Measurements from ENCODE around the gene CDH8.

The CDH8 gene

DNA sequence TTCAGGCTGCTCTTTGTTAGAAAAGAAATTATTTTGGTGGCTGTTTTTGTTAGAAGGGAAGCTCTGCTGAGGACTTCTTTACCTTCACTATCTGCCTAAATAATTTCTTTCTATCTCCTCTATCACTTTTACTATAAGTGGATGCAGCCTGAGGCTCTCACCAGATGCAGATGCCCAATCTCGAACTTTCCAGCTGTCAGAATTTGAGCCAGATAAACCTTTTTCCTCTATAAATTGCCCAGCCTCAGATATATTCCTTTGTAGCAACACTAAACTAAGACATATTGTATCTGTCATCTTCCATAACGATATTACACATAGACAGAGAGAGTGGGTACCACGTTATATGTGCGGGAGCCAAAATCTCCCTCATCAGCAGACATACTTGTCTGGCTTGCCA lies 15.7 kb upstream of the CDH8 start:
- H3K79me1 ChIP-seq (replicated peaks; ENCODE audit: low read length, poor library complexity, severe bottlenecking): no peaks in the 10 kb centered on the region
- no peak overlapping the region for H2BK120ac ChIP-seq (ENCODE audit: low read depth, low read length)

DNA sequence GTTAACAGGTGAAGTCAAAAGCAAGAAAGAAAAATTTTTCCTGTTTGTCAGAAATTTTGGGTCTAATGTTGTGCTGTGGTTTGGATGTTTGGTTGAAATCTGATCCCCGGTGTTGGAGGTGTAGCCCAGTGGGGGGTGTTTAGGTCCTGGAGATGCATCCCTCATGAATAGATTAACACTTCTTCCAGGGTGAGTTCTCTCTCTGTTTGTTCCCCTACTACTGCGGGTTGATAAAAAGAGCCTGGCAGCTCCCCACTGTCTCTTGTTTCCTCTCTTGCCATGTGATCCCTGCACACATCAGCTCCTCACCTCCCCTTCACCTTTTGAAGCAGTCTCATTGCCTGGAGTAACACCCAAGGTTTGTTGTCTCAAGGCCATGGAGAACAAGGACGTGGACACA lies 14.6 kb upstream of the CDH8 start:
- WGBS: 21% methylated on average over 3 of the region's 3 CpGs
- DNase-seq: no peak
- H2BK12ac ChIP-seq (ENCODE audit: low read length in 2 of 2): no peak overlapping the region
- no peak overlapping the region for H3K4me2 ChIP-seq (ENCODE audit: low read length, poor library complexity, severe bottlenecking)
- H3K18ac ChIP-seq (ENCODE audit: low read depth in 1 of 2, low read length in 2 of 2): no peak overlapping the region
- no peak overlapping the region for H2AK5ac ChIP-seq (ENCODE audit: low read length, severe bottlenecking)
- H2BK15ac ChIP-seq (ENCODE audit: low read depth, poor library complexity, severe bottlenecking): no peak overlapping the region
- no peaks in the 10 kb centered on the region for H3K36me3 ChIP-seq (ENCODE audit: control insufficient read depth in 1 of 2, insufficient read depth in 2 of 2, low read depth in 1 of 2, low read length in 2 of 2)
- no peak overlapping the region for H2BK5ac ChIP-seq (ENCODE audit: low read depth, low read length, poor library complexity, severe bottlenecking)
- H3K27ac ChIP-seq (ENCODE audit: low read length, poor library complexity, severe bottlenecking): no peak overlapping the region
- no peak overlapping the region for H4K91ac ChIP-seq (ENCODE audit: low read length)
- no peaks in the 10 kb centered on the region for H3K4me1 ChIP-seq (ENCODE audit: control insufficient read depth, insufficient read depth, low read depth, low read length)
- H4K8ac ChIP-seq (ENCODE audit: low read length): no peak overlapping the region
- H3K9ac ChIP-seq (ENCODE audit: low read length): no peak overlapping the region
- no peaks in the 10 kb centered on the region for H3K27me3 ChIP-seq (ENCODE audit: control insufficient read depth in 1 of 2, insufficient read depth in 1 of 2, low read length in 2 of 2)
- H3K23ac ChIP-seq (ENCODE audit: low read length in 2 of 2): no peak overlapping the region
- no peak overlapping the region for H2AFZ ChIP-seq (ENCODE audit: low read depth, low read length)
- H3K4ac ChIP-seq (ENCODE audit: low read depth in 1 of 2, low read length in 2 of 2): no peak overlapping the region
- no peaks in the 10 kb centered on the region for H3K9me3 ChIP-seq (ENCODE audit: control insufficient read depth, low read length)
- no peak overlapping the region for H2BK120ac ChIP-seq (ENCODE audit: low read depth, low read length)
- no peaks in the 10 kb centered on the region for H3K79me1 ChIP-seq (replicated peaks; ENCODE audit: low read length, poor library complexity, severe bottlenecking)
- no peak overlapping the region for H3K14ac ChIP-seq (ENCODE audit: low read length in 2 of 2)
- no peak overlapping the region for H3K4me3 ChIP-seq (ENCODE audit: insufficient read depth in 1 of 2, low read depth in 1 of 2, low read length in 2 of 2)

More for the DNA sequence above, 15.7 kb upstream of the CDH8 start:
- H3K14ac ChIP-seq (ENCODE audit: low read length in 2 of 2): no peak overlapping the region
- no peak overlapping the region for H3K9ac ChIP-seq (ENCODE audit: low read length)
- no peaks in the 10 kb centered on the region for H3K4me1 ChIP-seq (ENCODE audit: control insufficient read depth, insufficient read depth, low read depth, low read length)
- no peak overlapping the region for H2AK5ac ChIP-seq (ENCODE audit: low read length, severe bottlenecking)
- no peaks in the 10 kb centered on the region for H3K36me3 ChIP-seq (ENCODE audit: control insufficient read depth in 1 of 2, insufficient read depth in 2 of 2, low read depth in 1 of 2, low read length in 2 of 2)
- H3K27ac ChIP-seq (ENCODE audit: low read length, poor library complexity, severe bottlenecking): no peak overlapping the region
- no peaks in the 10 kb centered on the region for H3K9me3 ChIP-seq (ENCODE audit: control insufficient read depth, low read length)
- DNase-seq: no peak
- H3K4me2 ChIP-seq (ENCODE audit: low read length, poor library complexity, severe bottlenecking): no peak overlapping the region
- no peak overlapping the region for H2AFZ ChIP-seq (ENCODE audit: low read depth, low read length)
- H2BK15ac ChIP-seq (ENCODE audit: low read depth, poor library complexity, severe bottlenecking): no peak overlapping the region
- H2BK12ac ChIP-seq (ENCODE audit: low read length in 2 of 2): no peak overlapping the region
- H3K4me3 ChIP-seq (ENCODE audit: insufficient read depth in 1 of 2, low read depth in 1 of 2, low read length in 2 of 2): no peak overlapping the region
- 84% methylated on average over 4 of the region's 4 CpGs for WGBS
- H2BK5ac ChIP-seq (ENCODE audit: low read depth, low read length, poor library complexity, severe bottlenecking): no peak overlapping the region
- H3K27me3 ChIP-seq (ENCODE audit: control insufficient read depth in 1 of 2, insufficient read depth in 1 of 2, low read length in 2 of 2): no peaks in the 10 kb centered on the region
- no peak overlapping the region for H4K91ac ChIP-seq (ENCODE audit: low read length)
- H3K4ac ChIP-seq (ENCODE audit: low read depth in 1 of 2, low read length in 2 of 2): no peak overlapping the region
- H3K18ac ChIP-seq (ENCODE audit: low read depth in 1 of 2, low read length in 2 of 2): no peak overlapping the region
- no peak overlapping the region for H3K23ac ChIP-seq (ENCODE audit: low read length in 2 of 2)
- no peak overlapping the region for H4K8ac ChIP-seq (ENCODE audit: low read length)

DNA sequence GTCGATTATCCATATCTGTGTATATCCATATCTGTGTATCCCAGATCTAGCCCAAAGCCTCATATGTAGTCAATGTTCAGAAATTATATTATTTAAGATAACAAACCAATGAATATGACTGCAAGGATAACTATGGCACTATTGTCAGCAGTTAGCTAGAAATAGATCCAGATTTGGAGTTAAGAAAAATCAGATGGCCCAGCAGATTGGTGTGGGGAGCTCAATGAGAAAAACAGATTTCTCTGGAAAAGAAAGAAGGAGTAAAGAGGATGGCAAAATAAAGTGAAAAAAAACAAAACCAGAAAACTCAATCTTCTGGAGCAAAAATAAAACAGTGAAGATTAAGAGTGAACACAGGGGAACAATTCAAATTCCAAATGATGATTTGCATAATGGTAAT lies 10.6 kb upstream of the CDH8 start:
- H2BK5ac ChIP-seq (ENCODE audit: low read depth, low read length, poor library complexity, severe bottlenecking): no peak overlapping the region
- H3K4me1 ChIP-seq (ENCODE audit: control insufficient read depth, insufficient read depth, low read depth, low read length): no peaks in the 10 kb centered on the region
- H3K79me1 ChIP-seq (replicated peaks; ENCODE audit: low read length, poor library complexity, severe bottlenecking): no peaks in the 10 kb centered on the region
- H2BK120ac ChIP-seq (ENCODE audit: low read depth, low read length): no peak overlapping the region
- no peak overlapping the region for H3K4me3 ChIP-seq (ENCODE audit: insufficient read depth in 1 of 2, low read depth in 1 of 2, low read length in 2 of 2)
- H3K9me3 ChIP-seq (ENCODE audit: control insufficient read depth, low read length): no peaks in the 10 kb centered on the region
- H3K4ac ChIP-seq (ENCODE audit: low read depth in 1 of 2, low read length in 2 of 2): no peak overlapping the region
- H3K23ac ChIP-seq (ENCODE audit: low read length in 2 of 2): no peak overlapping the region
- H2AFZ ChIP-seq (ENCODE audit: low read depth, low read length): no peak overlapping the region
- H2BK12ac ChIP-seq (ENCODE audit: low read length in 2 of 2): no peak overlapping the region
- H2BK15ac ChIP-seq (ENCODE audit: low read depth, poor library complexity, severe bottlenecking): no peak overlapping the region
- H2AK5ac ChIP-seq (ENCODE audit: low read length, severe bottlenecking): no peak overlapping the region
- no peaks in the 10 kb centered on the region for H3K27me3 ChIP-seq (ENCODE audit: control insufficient read depth in 1 of 2, insufficient read depth in 1 of 2, low read length in 2 of 2)
- H3K27ac ChIP-seq (ENCODE audit: low read length, poor library complexity, severe bottlenecking): no peak overlapping the region
- H3K18ac ChIP-seq (ENCODE audit: low read depth in 1 of 2, low read length in 2 of 2): no peak overlapping the region
- WGBS: 63% methylated on average over 1 of the region's 1 CpG
- no peak overlapping the region for H4K91ac ChIP-seq (ENCODE audit: low read length)
- DNase-seq: no peak
- H3K36me3 ChIP-seq (ENCODE audit: control insufficient read depth in 1 of 2, insufficient read depth in 2 of 2, low read depth in 1 of 2, low read length in 2 of 2): no peaks in the 10 kb centered on the region
- no peak overlapping the region for H3K4me2 ChIP-seq (ENCODE audit: low read length, poor library complexity, severe bottlenecking)
- H3K14ac ChIP-seq (ENCODE audit: low read length in 2 of 2): no peak overlapping the region
- no peak overlapping the region for H3K9ac ChIP-seq (ENCODE audit: low read length)
- H4K8ac ChIP-seq (ENCODE audit: low read length): no peak overlapping the region

GRCh38 chr16:62041401-62041800 lies 5.2 kb upstream of the CDH8 start:
- Histone ChIP-seq H3K18ac (ENCODE audit: low read depth in 1 of 2, low read length in 2 of 2) (no peak overlapping the region), H2BK5ac (ENCODE audit: low read depth, low read length, poor library complexity, severe bottlenecking) (no peak overlapping the region), H3K27me3 (ENCODE audit: control insufficient read depth in 1 of 2, insufficient read depth in 1 of 2, low read length in 2 of 2) (peaks cover 18 to 20% of the 10 kb centered on the region in 2 experiments), H4K8ac (ENCODE audit: low read length) (no peak overlapping the region), H3K79me1 (replicated peaks; ENCODE audit: low read length, poor library complexity, severe bottlenecking) (no peaks in the 10 kb centered on the region), H3K36me3 (ENCODE audit: control insufficient read depth in 1 of 2, insufficient read depth in 2 of 2, low read depth in 1 of 2, low read length in 2 of 2) (no peaks in the 10 kb centered on the region), H3K27ac (ENCODE audit: low read length, poor library complexity, severe bottlenecking) (no peak overlapping the region), H2BK12ac (ENCODE audit: low read length in 2 of 2) (no peak overlapping the region), H2BK120ac (ENCODE audit: low read depth, low read length) (no peak overlapping the region), H2AK5ac (ENCODE audit: low read length, severe bottlenecking) (no peak overlapping the region), H2BK15ac (ENCODE audit: low read depth, poor library complexity, severe bottlenecking) (no peak overlapping the region), H3K4me2 (ENCODE audit: low read length, poor library complexity, severe bottlenecking) (no peak overlapping the region), H3K14ac (ENCODE audit: low read length in 2 of 2) (no peak overlapping the region), H3K9me3 (ENCODE audit: control insufficient read depth, low read length) (no peaks in the 10 kb centered on the region), H3K4ac (ENCODE audit: low read depth in 1 of 2, low read length in 2 of 2) (no peak overlapping the region), H4K91ac (ENCODE audit: low read length) (no peak overlapping the region), H2AFZ (ENCODE audit: low read depth, low read length) (no peak overlapping the region), H3K23ac (ENCODE audit: low read length in 2 of 2) (no peak overlapping the region), H3K4me1 (ENCODE audit: control insufficient read depth, insufficient read depth, low read depth, low read length) (peaks cover 5% of the 10 kb centered on the region), H3K4me3 (ENCODE audit: insufficient read depth in 1 of 2, low read depth in 1 of 2, low read length in 2 of 2) (no peak overlapping the region), H3K9ac (ENCODE audit: low read length) (no peak overlapping the region)
- peak; percentile 6 for DNase-seq
- 13% methylated on average over 3 of the region's 4 CpGs for WGBS

Data from mesenchymal stem cell (in vitro differentiated cells and primary cell).